AG10803 (cell line): ENCODE measurements around the gene RSPH10B.
"Not testable (repeated sequence)": the region's sequence is repeated elsewhere in the genome, so short reads cannot be mapped to it uniquely, and the experiment has no call there.

Source experiments
- DNase-seq: peaks from one replicate; pipeline ENCODE4 v3.0.0; 2010; ENCODE audit warnings: low read depth
- H3K4me3 ChIP-seq: 2 replicates; pipeline ENCODE4 v1.5.1; 2011; ENCODE audit warnings: mild to moderate bottlenecking, low read length, control low read depth
- TF ChIP-seq, protein P1 (sequence below): conservative IDR thresholded peaks from 2 replicates; pipeline ENCODE4 v1.5.1; 2011; ENCODE audit warnings: mild to moderate bottlenecking, low read length, control low read depth, inconsistent platforms

RSPH10B gene

DNA sequence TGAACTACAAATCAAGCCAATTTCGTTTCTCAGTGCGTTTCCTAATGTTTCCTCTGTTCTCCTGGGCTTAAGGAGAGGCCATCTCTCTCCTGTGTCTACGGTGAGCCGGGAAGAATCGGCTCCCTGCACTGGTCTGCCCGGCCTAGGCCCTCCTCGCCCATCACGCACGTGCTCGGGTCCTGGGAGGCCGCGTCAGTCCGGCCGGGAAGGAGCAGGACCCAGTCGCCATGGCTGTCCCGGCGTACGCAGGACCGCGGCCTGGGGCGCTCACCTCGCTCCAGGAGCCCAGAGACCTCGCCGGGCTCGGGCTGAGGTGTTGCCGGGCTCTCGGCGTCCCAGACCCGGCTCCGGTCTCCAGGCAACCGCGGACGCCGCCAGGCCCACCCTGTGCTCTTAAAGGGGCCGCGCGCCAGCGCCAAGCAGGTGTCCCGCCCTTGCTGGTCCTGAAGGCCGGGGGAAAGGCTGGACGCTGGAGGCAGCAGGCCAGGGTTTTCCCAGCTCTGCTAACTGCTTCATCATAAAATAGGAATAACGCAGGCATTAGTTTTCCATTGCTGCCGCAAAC, at the start of gene RSPH10B:
Gene RSPH10B, minus strand, starts transcription at position 343 of the 565 bp plus-strand sequence. CDS start 3,573 bp downstream, outside the sequence.
- H3K4me3 ChIP-seq, DNase-seq: not testable (repeated sequence)

DNA sequence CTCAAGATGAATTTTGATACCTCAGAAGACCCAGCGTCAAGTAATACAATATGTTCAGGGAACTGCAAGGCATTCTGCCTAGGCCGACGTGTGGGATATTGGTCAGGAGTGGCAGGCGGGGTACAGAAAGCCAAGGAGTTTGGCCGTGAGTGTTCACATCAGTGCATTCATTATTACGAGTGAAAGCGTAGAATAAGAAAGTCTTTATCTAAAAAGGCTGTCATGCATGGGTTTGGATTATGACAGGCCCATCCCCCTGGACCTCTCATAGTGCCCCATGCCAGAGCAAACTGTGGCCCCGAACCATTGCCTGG, 46.1 kb upstream of the RSPH10B start:
- TF ChIP-seq, protein P1, sequence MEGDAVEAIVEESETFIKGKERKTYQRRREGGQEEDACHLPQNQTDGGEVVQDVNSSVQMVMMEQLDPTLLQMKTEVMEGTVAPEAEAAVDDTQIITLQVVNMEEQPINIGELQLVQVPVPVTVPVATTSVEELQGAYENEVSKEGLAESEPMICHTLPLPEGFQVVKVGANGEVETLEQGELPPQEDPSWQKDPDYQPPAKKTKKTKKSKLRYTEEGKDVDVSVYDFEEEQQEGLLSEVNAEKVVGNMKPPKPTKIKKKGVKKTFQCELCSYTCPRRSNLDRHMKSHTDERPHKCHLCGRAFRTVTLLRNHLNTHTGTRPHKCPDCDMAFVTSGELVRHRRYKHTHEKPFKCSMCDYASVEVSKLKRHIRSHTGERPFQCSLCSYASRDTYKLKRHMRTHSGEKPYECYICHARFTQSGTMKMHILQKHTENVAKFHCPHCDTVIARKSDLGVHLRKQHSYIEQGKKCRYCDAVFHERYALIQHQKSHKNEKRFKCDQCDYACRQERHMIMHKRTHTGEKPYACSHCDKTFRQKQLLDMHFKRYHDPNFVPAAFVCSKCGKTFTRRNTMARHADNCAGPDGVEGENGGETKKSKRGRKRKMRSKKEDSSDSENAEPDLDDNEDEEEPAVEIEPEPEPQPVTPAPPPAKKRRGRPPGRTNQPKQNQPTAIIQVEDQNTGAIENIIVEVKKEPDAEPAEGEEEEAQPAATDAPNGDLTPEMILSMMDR = no peak
- no peak for DNase-seq
- H3K4me3 ChIP-seq = no peak overlapping the region

DNA sequence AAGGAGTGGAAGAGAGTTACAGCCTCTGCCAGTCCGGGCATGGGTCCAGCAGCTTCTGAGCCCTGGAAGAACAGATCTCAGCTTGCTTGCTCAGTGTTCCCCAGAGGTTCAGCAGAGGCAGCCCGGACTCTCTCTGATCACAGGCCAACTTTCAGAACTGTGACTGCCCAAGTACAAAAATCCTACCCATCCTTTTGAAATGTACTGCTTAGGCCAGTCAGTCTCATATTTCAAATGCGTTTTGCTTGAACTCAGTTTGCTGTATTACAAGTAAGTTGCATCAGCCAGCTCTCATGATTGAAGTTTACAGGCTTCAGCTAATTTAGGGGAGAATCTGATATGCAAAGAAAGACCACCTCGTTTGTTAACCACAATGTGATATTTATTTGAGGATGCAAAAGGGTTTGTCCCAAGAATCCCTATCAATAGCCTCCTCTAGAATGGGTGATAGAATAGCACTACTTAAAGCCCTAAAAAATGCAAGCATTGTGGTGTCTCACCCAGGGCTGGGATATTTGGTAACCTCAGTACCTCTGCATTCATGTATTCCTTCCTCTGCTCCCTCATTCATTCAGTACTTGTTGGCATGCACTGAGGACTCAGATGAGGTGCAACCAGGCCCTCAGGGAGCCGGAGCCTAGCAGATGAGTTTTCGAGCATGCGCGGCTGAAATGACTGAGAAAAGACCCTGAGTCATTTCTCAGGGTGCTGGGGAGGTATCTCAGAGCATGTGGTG, 45.6 kb upstream of the RSPH10B start:
- peak; percentile 99 for DNase-seq
- H3K4me3 ChIP-seq = peak overlapping the region; percentile 29
- TF ChIP-seq, protein P1 = no peak

DNA sequence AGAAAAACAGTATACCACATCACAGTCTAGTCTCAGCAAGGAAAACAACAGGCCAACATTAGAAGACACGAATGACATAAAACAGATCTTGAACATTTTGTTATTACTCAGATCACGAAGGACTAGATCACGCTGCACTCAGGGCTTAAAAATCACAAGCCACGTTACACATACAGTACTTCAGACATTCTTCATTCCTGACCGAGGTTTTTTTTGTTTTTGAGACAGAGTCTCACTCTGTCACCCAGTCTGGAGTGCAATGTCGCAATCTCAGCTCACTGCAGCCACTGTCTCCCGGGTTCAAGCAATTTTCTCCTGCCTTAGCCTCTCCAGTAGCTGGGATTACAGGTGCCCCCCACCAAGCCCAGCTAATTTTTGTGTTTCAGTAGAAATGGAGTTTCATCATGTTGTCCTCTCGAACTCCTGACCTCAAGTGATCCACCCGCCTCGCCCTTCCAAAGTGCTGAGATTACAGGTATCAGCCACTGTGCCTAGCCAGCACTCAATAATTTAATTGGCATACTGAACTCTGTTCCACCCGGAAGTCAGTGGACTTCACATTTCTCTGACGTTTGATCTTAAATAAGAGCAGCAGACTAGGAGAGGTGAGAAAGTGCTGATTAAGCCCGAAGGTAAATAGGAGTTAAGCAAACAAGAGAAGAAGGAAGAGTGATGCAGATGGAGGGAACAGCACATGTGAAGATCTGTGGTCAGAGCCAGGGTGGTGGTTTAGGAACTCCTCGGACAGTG, 42.0 kb upstream of the RSPH10B start:
- peak; percentile 32 for DNase-seq
- H3K4me3 ChIP-seq = no peak overlapping the region
- TF ChIP-seq, protein P1 = no peak

DNA sequence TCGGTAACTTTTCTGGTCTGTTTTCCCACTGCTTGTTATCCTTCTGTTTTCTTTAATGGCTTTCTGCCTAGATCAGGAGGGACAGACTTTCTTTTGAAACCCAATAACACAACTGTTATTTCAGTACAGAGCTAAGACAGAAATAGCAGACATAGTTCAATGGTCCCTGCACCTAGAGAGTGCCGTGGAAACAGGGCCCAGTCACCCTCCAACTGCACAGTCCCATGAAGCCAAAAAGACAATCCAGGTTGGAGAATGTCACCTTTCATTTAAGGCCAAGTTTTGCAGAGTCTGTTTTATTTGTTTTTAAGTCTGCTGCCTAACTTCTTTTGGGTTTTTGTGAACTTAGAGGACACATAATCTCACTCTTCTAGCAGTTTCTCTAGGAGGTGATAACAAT, 41.1 kb upstream of the RSPH10B start:
- TF ChIP-seq, protein P1 = no peak
- H3K4me3 ChIP-seq = no peak overlapping the region
- no peak for DNase-seq

DNA sequence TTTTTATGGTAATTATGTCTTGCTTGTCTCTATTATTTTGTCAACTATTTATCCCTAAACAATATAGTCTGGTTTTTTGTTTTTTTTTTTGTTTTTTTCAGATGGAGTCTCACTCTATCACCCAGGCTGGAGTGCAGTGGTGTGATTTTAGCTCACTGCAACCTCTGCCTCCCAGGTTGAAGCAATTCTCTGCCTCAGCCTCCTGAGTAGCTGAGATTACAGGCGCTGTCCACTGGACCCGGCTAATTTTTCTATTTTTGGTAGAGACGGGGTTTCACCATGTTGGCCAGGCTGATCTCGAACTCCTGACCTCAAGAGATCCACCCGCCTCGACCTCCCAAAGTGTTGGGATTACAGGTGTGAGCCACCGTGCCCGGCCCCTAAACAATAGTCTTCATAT, 39.9 kb upstream of the RSPH10B start:
- peak overlapping the region; percentile 87 for H3K4me3 ChIP-seq
- DNase-seq = not testable (repeated sequence)

DNA sequence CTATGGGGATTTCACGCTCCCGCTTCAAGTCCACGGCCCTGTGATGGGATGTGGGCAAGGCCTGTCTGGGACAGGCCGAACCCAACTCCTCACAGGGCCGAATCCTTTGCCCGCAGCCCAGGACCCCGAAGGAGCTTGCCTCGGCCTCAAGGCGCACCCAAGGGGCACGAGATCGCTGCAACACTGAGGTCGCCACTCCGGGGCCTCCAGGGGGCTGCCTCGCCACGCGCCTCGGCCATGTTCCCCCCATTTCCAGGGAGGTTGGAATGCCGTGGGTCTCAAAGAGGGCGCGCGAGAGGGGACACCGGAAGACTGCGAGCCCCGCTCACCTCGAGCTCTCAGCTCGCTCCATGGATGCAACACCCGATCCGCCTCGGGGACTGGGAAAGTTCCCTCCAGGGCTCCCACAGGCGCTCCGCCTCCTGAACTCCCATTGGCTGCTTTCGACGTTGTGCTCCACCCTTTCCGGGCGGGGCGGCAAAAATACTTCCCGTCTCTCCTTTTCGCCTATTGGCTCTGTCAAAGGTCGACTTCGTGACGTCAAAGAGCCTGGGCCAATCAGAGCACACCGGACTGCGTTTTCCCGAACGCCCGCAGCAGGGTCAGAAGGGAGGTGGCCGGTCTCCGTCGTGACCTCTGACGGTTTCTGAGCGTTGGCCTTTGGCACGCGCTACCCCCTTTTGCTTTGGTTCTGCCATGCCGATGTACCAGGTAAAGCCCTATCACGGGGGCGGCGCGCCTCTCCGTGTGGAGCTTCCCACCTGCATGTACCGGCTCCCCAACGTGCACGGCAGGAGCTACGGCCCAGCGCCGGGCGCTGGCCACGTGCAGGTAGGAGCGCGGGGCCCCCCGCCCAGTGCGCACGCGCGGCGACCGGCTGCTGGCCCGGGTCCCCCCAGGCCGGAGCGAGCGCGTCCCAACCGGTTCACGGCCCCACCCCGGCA, 38.5 kb upstream of the RSPH10B start, which contains the start of the genes AIMP2 and PMS2:
Gene AIMP2, plus strand, starts transcription at position 605 of the 944 bp plus-strand sequence. Its CDS starts 92 bp downstream, at position 697.
Gene PMS2, minus strand, starts transcription at position 382 of the 944 bp plus-strand sequence. Its CDS starts 30 bp downstream, at position 352.
- DNase-seq = peak; percentile 97
- H3K4me3 ChIP-seq = peak within 1 kb of the TSS; percentile 87
- TF ChIP-seq, protein P1 = no peak; the same call in 1 of the 2 replicates

DNA sequence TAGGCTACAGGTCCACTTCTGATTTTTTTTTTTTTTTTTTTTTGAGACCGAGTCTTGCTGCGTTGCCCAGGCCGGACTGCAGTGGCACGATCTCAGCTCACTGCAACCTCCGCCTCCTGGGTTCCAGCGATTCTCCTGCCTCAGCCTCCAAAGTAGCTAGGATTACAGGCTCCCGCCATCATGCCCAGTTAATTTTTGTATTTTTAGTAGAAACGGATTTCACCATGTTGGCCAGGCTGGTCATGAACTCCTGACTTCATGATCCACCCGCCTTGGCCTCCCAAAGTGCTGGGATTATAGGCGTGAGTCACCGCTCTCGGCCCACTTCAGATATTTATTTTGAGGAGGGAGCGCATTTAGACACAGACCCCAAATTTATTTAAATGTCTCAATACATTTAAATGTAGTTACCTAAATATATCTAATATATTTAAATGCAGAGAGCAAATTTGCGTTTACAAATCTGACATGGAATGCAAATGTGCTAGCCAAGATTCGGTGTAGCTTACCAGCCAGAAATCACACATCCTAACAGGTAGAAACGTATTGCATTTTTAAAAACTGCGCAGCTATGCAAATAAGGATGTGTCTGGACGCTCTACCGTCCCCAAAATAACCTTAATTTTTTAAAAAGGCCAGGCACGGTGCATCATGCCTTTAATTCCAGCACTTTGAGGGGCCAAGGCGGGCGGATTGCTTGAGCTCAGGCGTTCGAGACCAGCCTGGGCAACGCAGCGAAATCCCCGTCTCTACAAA, 37.5 kb upstream of the RSPH10B start:
- not testable (repeated sequence) for DNase-seq
- H3K4me3 ChIP-seq = peak overlapping the region; percentile 85
